ENCODE results near the gene TSPAN10. TPM values are rescaled to one million over a fixed set of nuclear protein-coding genes. Genes with fewer than 3 reads are reported as not detected.

TSPAN10 gene
- total RNA-seq, 1 experiment from 2014 or later: 1.2 TPM

DNA sequence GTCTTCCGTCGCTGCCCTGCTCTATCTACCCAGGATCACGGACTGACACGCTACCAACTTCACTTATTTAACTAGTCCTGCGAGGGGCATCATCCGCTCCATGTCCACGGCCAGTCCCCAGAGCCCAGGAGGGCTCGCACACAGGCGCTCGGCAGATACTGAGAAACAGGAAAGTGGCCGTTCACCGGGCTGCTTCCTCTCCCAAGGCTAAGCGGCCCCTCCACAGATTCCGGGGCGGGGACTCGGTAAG is 29.0 kb downstream of the TSPAN10 start:
- no peak overlapping the region for H3K27ac ChIP-seq (ENCODE audit: insufficient read length, low read depth, low read length)
- H3K36me3 Mint-ChIP-seq (ENCODE audit: insufficient read depth in 1 of 3, low read depth in 3 of 3): peaks cover 26 to 48% (median 47%) of the 10 kb centered on the region in 3 experiments; a peak in 6 of 7 replicates
- H3K23ac ChIP-seq (ENCODE audit: insufficient read length, low read depth, low read length): no peak overlapping the region
- H3K27me3 Mint-ChIP-seq (ENCODE audit: low read depth): no peaks in the 10 kb centered on the region
- peak overlapping the region; percentile 24 to 98 (median 81); a peak in 6 of 7 replicates for H3K27ac Mint-ChIP-seq
- H3K14ac ChIP-seq (ENCODE audit: insufficient read depth, low read length): peak overlapping the region; percentile 58; the same call in 1 of the 2 replicates
- peaks cover 2% of the 10 kb centered on the region; the same call in 1 of the 2 replicates for H3K4me1 ChIP-seq (ENCODE audit: insufficient read depth, low read length)
- H2AFZ ChIP-seq (ENCODE audit: low read length): no peak overlapping the region
- no peak overlapping the region for H3K4ac ChIP-seq (ENCODE audit: low read depth, low read length)
- H2BK5ac ChIP-seq (ENCODE audit: insufficient read length, low read length): no peak overlapping the region
- no peak overlapping the region for H2BK120ac ChIP-seq (ENCODE audit: low read depth, low read length, poor library complexity, severe bottlenecking)
- H3K79me2 ChIP-seq (ENCODE audit: insufficient read depth, low read length): peaks cover 4% of the 10 kb centered on the region; the same call in 1 of the 2 replicates
- H3K4me2 ChIP-seq (ENCODE audit: insufficient read depth, insufficient read length, low read length): peak overlapping the region; percentile 74
- no CpG with 5 or more reads among the region's 16 CpGs for WGBS (ENCODE audit: extremely low coverage, insufficient read length, low lambda C conversion rate)
- no peak overlapping the region for H4K8ac ChIP-seq (replicated peaks; ENCODE audit: insufficient read length, low read depth, low read length)
- no peaks in the 10 kb centered on the region for H4K20me1 ChIP-seq (ENCODE audit: control insufficient read depth, insufficient read depth, insufficient read length)
- H3K27me3 ChIP-seq (ENCODE audit: insufficient read depth, low read length): no peaks in the 10 kb centered on the region
- H2BK12ac ChIP-seq (ENCODE audit: insufficient read length, low read depth, low read length): no peak overlapping the region
- H2BK15ac ChIP-seq (ENCODE audit: low read depth, low read length): no peak overlapping the region
- no peak overlapping the region for H3K18ac ChIP-seq (ENCODE audit: insufficient read length, low read depth, low read length)
- no peaks in the 10 kb centered on the region for H3K9me3 Mint-ChIP-seq
- DNase-seq: peak; percentile 64
- H3K4me1 Mint-ChIP-seq: peaks cover 18 to 19% of the 10 kb centered on the region in 2 experiments
- TF ChIP-seq, protein P1, sequence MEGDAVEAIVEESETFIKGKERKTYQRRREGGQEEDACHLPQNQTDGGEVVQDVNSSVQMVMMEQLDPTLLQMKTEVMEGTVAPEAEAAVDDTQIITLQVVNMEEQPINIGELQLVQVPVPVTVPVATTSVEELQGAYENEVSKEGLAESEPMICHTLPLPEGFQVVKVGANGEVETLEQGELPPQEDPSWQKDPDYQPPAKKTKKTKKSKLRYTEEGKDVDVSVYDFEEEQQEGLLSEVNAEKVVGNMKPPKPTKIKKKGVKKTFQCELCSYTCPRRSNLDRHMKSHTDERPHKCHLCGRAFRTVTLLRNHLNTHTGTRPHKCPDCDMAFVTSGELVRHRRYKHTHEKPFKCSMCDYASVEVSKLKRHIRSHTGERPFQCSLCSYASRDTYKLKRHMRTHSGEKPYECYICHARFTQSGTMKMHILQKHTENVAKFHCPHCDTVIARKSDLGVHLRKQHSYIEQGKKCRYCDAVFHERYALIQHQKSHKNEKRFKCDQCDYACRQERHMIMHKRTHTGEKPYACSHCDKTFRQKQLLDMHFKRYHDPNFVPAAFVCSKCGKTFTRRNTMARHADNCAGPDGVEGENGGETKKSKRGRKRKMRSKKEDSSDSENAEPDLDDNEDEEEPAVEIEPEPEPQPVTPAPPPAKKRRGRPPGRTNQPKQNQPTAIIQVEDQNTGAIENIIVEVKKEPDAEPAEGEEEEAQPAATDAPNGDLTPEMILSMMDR (conservative IDR thresholded peaks at IDR 0.05): no peak
- H4K91ac ChIP-seq (ENCODE audit: insufficient read length, low read depth, low read length): no peak overlapping the region
- H3K56ac ChIP-seq (ENCODE audit: insufficient read length, low read depth, low read length): no peak overlapping the region
- H3T11ph ChIP-seq (ENCODE audit: low read length): no peak overlapping the region
- H3K79me1 ChIP-seq (ENCODE audit: insufficient read depth, low read depth, low read length, poor library complexity, severe bottlenecking): peaks cover 10% of the 10 kb centered on the region
- H4K5ac ChIP-seq (ENCODE audit: insufficient read length, low read depth, low read length): no peak overlapping the region
- H3K4me3 Mint-ChIP-seq: peak overlapping the region; percentile 97
- peaks cover 3% of the 10 kb centered on the region for H3K23me2 ChIP-seq (ENCODE audit: insufficient read length, low read depth, low read length, poor library complexity, severe bottlenecking)
- no peak overlapping the region for H2AK5ac ChIP-seq (ENCODE audit: insufficient read length, low read length)
- peak overlapping the region; percentile 54 for H3K9ac ChIP-seq (ENCODE audit: extremely low read depth, insufficient read length, low read length)
- no peak overlapping the region for H2BK20ac ChIP-seq (ENCODE audit: low read depth, low read length, poor library complexity, severe bottlenecking)
- no peaks in the 10 kb centered on the region for H3K9me3 ChIP-seq (ENCODE audit: control insufficient read depth, low read depth, low read length)

Data from H9 (cell line).